IMR-90 (cell line): ENCODE data around the gene CDC7. TPM values are rescaled to one million over a fixed set of nuclear protein-coding genes. Genes with fewer than 3 reads are reported as not detected.

Experiments used
- ATAC-seq: fragments of 200-7000 bp; cut with Tn5 transposase; 2 replicates; pipeline ENCODE4 v1.9.1; 2020; ENCODE audit warnings: low read depth, mild to moderate bottlenecking, moderate library complexity
- BruUV-seq: library from RNA; stranded (reverse); fragments of 400-500 nt; replicated peaks from 2 replicates; lab custom pipeline; 2021; lab: Mats Ljungman, UMichigan
- CTCF ChIA-PET: fragments of 300-600 bp; formaldehyde crosslinking; extraction: SDS; loops from one replicate; lab custom pipeline; 2021; ENCODE audit warnings: antibody characterized with exemption; lab: Yijun Ruan, JAX
- POLR2A ChIA-PET: fragments of 300-600 bp; sonication (Branson Sonifier 250); formaldehyde crosslinking; loops from one replicate; lab custom pipeline; 2022; ENCODE audit warnings: antibody characterized with exemption; ENCODE audit not compliant: unreplicated experiment; lab: Charles Lee
- DNase-seq: peaks from one replicate; pipeline ENCODE4 v3.0.0; 2013
- H2AFZ ChIP-seq: replicated peaks from 2 replicates; pipeline ENCODE3; 2013; ENCODE audit warnings: low read length, mild to moderate bottlenecking; ENCODE audit not compliant: poor library complexity
- H2AK5ac ChIP-seq: 2 replicates; pipeline ENCODE4 v1.6.1; 2013; ENCODE audit warnings: low read depth, low read length, inconsistent platforms
- H2AK9ac ChIP-seq: replicated peaks from 2 replicates; pipeline ENCODE3; 2013; ENCODE audit warnings: mild to moderate bottlenecking, low read depth, low read length, moderate library complexity; ENCODE audit not compliant: poor library complexity
- H2BK120ac ChIP-seq: 2 replicates; pipeline ENCODE4 v1.6.1; 2013; ENCODE audit warnings: low read depth, low read length, inconsistent platforms
- H2BK15ac ChIP-seq: 3 replicates; pipeline ENCODE4 v1.6.1; 2013; ENCODE audit warnings: low read depth, low read length, inconsistent platforms
- H2BK20ac ChIP-seq: 2 replicates; pipeline ENCODE4 v1.6.1; 2013; ENCODE audit warnings: low read depth, mild to moderate bottlenecking, inconsistent platforms, low read length, moderate library complexity
- H2BK5ac ChIP-seq: 2 replicates; pipeline ENCODE4 v1.6.1; 2013; ENCODE audit warnings: mild to moderate bottlenecking, low read depth, low read length, inconsistent platforms; ENCODE audit not compliant: poor library complexity, severe bottlenecking
- H3K14ac ChIP-seq: replicated peaks from 2 replicates; pipeline ENCODE4 v1.6.1; 2013; ENCODE audit warnings: low read depth, low read length, inconsistent platforms
- H3K18ac ChIP-seq: 2 replicates; pipeline ENCODE4 v1.6.1; 2013; ENCODE audit warnings: low read depth, low read length, control low read depth
- H3K23ac ChIP-seq: 2 replicates; pipeline ENCODE4 v1.6.1; 2013; ENCODE audit warnings: low read depth, low read length, inconsistent platforms
- H3K27ac ChIP-seq: 2 replicates; pipeline ENCODE4 v1.5.1; 2013; ENCODE audit warnings: mild to moderate bottlenecking, control low read depth, low read length; ENCODE audit not compliant: insufficient read depth
- H3K27me3 ChIP-seq: 2 replicates; pipeline ENCODE4 v1.6.1; 2013; ENCODE audit warnings: low read length; ENCODE audit not compliant: control insufficient read depth, insufficient read depth
- H3K36me3 ChIP-seq: 2 replicates; pipeline ENCODE4 v1.6.1; 2013; ENCODE audit warnings: low read length, mixed read lengths; ENCODE audit not compliant: control insufficient read depth, insufficient read depth
- H3K4ac ChIP-seq: 2 replicates; pipeline ENCODE4 v1.6.1; 2013; ENCODE audit warnings: low read depth, low read length, inconsistent platforms
- H3K4me1 ChIP-seq: 2 replicates; pipeline ENCODE4 v1.6.1; 2013; ENCODE audit warnings: low read length, mixed read lengths; ENCODE audit not compliant: control insufficient read depth, insufficient read depth
- H3K4me2 ChIP-seq: 2 replicates; pipeline ENCODE4 v1.6.1; 2013; ENCODE audit warnings: low read depth, mild to moderate bottlenecking, control low read depth, low read length, moderate library complexity
- H3K4me3 ChIP-seq: 2 replicates; pipeline ENCODE4 v1.5.1; 2013; ENCODE audit warnings: low read depth, mild to moderate bottlenecking, control low read depth, low read length, moderate library complexity; ENCODE audit not compliant: insufficient read depth
- H3K56ac ChIP-seq: 2 replicates; pipeline ENCODE4 v1.6.1; 2013; ENCODE audit warnings: low read length, inconsistent platforms; ENCODE audit not compliant: insufficient read depth; ENCODE audit errors: extremely low read depth
- H3K79me1 ChIP-seq, 2 experiments: 2 replicates each; pipeline ENCODE4 v1.6.1; 2013; ENCODE audit warnings: low read length in 2 of 2, inconsistent platforms in 1 of 2, low read depth in 1 of 2
- H3K9ac ChIP-seq: 2 replicates; pipeline ENCODE4 v1.6.1; 2013; ENCODE audit warnings: low read depth, low read length, control low read depth
- H3K9me1 ChIP-seq: 2 replicates; pipeline ENCODE4 v1.6.1; 2013; ENCODE audit warnings: low read length, inconsistent platforms; ENCODE audit not compliant: insufficient read depth
- H3K9me3 ChIP-seq: 2 replicates; pipeline ENCODE4 v1.6.1; 2013; ENCODE audit warnings: low read length; ENCODE audit not compliant: control insufficient read depth, insufficient read depth
- H4K20me1 ChIP-seq: 2 replicates; pipeline ENCODE4 v1.6.1; 2013; ENCODE audit warnings: low read length, inconsistent platforms; ENCODE audit not compliant: insufficient read depth
- H4K5ac ChIP-seq: 2 replicates; pipeline ENCODE4 v1.6.1; 2013; ENCODE audit warnings: mild to moderate bottlenecking, low read depth, low read length, control low read depth
- H4K8ac ChIP-seq, 2 experiments: 2 replicates each; pipeline ENCODE4 v1.6.1; 2013; ENCODE audit warnings: low read depth in 2 of 2, low read length in 2 of 2, control low read depth in 1 of 2, inconsistent platforms in 1 of 2
- H4K91ac ChIP-seq: 2 replicates; pipeline ENCODE4 v1.6.1; 2013; ENCODE audit warnings: low read depth, low read length, inconsistent platforms; ENCODE audit not compliant: insufficient read depth
- BHLHE40 ChIP-seq: fragments of 150-350 bp; IDR thresholded peaks from 2 replicates; pipeline ENCODE4 v1.6.1; 2016; ENCODE audit warnings: mild to moderate bottlenecking, low read depth, low read length
- CEBPB ChIP-seq: IDR thresholded peaks from 2 replicates; pipeline ENCODE4 v1.6.1; 2012; ENCODE audit warnings: low read depth, low read length, improper control_type of control experiment
- FOS ChIP-seq: fragments of 150-350 bp; IDR thresholded peaks from 2 replicates; pipeline ENCODE4 v1.6.1; 2016; ENCODE audit warnings: low read depth, low read length
- MAFK ChIP-seq: IDR thresholded peaks from 2 replicates; pipeline ENCODE4 v1.6.1; 2012; ENCODE audit warnings: low read depth, low read length, improper control_type of control experiment
- MAZ ChIP-seq: IDR thresholded peaks from 2 replicates; pipeline ENCODE4 v1.6.1; 2012; ENCODE audit warnings: low read depth, mild to moderate bottlenecking, low read length, improper control_type of control experiment, moderate library complexity, borderline replicate concordance
- MXI1 ChIP-seq: IDR thresholded peaks from 2 replicates; pipeline ENCODE4 v1.6.1; 2012; ENCODE audit warnings: low read depth, mild to moderate bottlenecking, low read length, moderate library complexity, borderline replicate concordance
- NFE2L2 ChIP-seq: fragments of 150-350 bp; IDR thresholded peaks from 2 replicates; pipeline ENCODE4 v1.6.1; 2016; ENCODE audit warnings: low read depth, mild to moderate bottlenecking, low read length
- POLR2A ChIP-seq: IDR thresholded peaks from 2 replicates; pipeline ENCODE4 v1.6.1; 2012; ENCODE audit warnings: mild to moderate bottlenecking, low read depth, low read length
- RCOR1 ChIP-seq: IDR thresholded peaks from 2 replicates; pipeline ENCODE4 v1.6.1; 2012; ENCODE audit warnings: mild to moderate bottlenecking, low read length, improper control_type of control experiment; ENCODE audit not compliant: insufficient replicate concordance
- RFX5 ChIP-seq: IDR thresholded peaks from 2 replicates; pipeline ENCODE4 v1.8.0; 2012; ENCODE audit warnings: low read depth, mild to moderate bottlenecking, low read length, moderate library complexity
- WGBS, 2 experiments: methylation state at CpG; one replicate each; pipeline versions ENCODE4 v1.1.5 to v1.1.7; 2013; ENCODE audit warnings: missing lambda C conversion rate in 2 of 2; ENCODE audit not compliant: insufficient read length in 1 of 2; ENCODE audit errors: extremely low coverage in 2 of 2; 5-methylcytosine and 5-hydroxymethylcytosine counted together
- dilution Hi-C: fragments of 300-500 bp; cut with HindIII; formaldehyde crosslinking; loops from one replicate; pipeline ENCODE4 v1.14.3; 2018; ENCODE audit warnings: low sequenced_read_pairs; ENCODE audit not compliant: unreplicated experiment
- in situ Hi-C: fragments of 300-500 bp; cut with MboI; formaldehyde crosslinking; loops from 3 replicates; pipeline ENCODE4 v1.14.3; 2019; ENCODE audit warnings: low sequenced_read_pairs, inconsistent platforms, mixed read lengths
- intact Hi-C: fragments of 100-400 bp; cut with micrococcal nuclease; formaldehyde crosslinking; loops from 2 replicates; pipeline ENCODE4 v1.10.0; 2022
- polyA plus RNA-seq, 3 experiments: library from polyadenylated mRNA; depleted of rRNA; stranded (reverse); fragments of >200 nt; gene quantifications; 2 replicates each; pipeline ENCODE4 v1.2.3, GENCODE V29; 2012; ENCODE audit warnings: low replicate concordance in 1 of 3
- total RNA-seq: library from RNA; depleted of rRNA; stranded (reverse); fragments of >200 nt; gene quantifications from 2 replicates; pipeline ENCODE4 v1.2.3, GENCODE V29; 2012
- TF ChIP-seq, protein P1 (sequence below): fragments of 150-350 bp; IDR thresholded peaks from 2 replicates; pipeline ENCODE4 v1.6.1; 2017; ENCODE audit warnings: mild to moderate bottlenecking, antibody characterized with exemption, low read length, low read depth

The CDC7 gene
- total and polyA plus RNA-seq, 2 of the 4 experiments (the other 2 are of a cell fraction), result 4.3 to 4.7 TPM

GRCh38 chr1:91555074-91555730 lies 54.6 kb downstream of the CDC7 start (continued):
- TF ChIP-seq CEBPB, result no peak
- TF ChIP-seq RCOR1, result no peak
- TF ChIP-seq POLR2A, result no peak

DNA sequence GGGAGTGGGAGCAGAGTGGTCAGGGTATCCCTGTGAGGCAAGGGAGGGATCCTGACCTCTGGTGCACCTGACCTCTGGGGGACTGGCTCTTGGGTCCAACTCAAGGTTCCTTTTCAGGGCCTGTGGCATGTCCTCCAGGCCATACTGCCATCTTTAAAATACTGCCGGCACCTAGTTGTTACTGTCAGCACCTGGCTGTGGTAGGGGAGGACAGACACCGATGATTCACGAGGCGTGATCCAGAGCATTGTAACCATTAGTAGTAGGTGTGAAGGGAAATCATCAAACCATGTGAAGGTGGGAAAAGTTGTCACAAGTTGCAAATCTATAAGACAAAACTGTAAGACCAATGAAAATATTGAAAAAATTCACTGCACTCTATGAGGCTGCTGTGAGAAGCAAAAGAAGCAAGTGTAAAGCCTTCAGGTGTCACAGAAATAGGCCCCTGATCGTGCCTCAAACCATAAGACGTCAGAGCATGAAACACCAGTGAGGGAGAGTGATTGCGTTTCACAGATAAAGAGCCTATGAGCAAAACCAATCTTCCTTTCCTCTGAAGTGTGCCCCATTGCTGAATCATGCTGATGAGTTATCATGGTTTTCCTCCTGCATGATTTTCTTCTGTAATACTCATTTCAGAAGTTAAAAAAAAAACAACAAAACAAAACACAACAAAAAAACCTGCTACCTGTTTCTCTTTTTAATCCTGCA lies 55.3 kb downstream of the CDC7 start:
- Histone ChIP-seq H2BK5ac (peak overlapping the region; percentile 72), H3K36me3 (no peaks in the 10 kb centered on the region), H4K91ac (peak overlapping the region; percentile 65; the same call in 1 of the 2 replicates), H3K14ac (peak overlapping the region; percentile 67), H2BK15ac (peak overlapping the region; percentile 56; the same call in 2 of the 3 replicates), H4K5ac (peak overlapping the region; percentile 61; the same call in 1 of the 2 replicates), H3K4me3 (no peak overlapping the region), H3K18ac (peak overlapping the region; percentile 67; the same call in 1 of the 2 replicates), H4K20me1 (no peaks in the 10 kb centered on the region), H2AK5ac (peak overlapping the region; percentile 63), H2BK120ac (peak overlapping the region; percentile 75), H3K4me2 (no peak overlapping the region), H2BK20ac (peak overlapping the region; percentile 84; the same call in 1 of the 2 replicates), H3K79me1 (no peaks in the 10 kb centered on the region), H3K56ac (no peak overlapping the region), H2AFZ (peak overlapping the region; percentile 71), H2AK9ac (peak overlapping the region; percentile 19), H3K4ac (peak overlapping the region; percentile 73), H3K9me1 (peaks cover 20% of the 10 kb centered on the region), H4K8ac (peak overlapping the region; percentile 48 to 75; a peak in 3 of 4 replicates), H3K27me3 (no peaks in the 10 kb centered on the region), H3K23ac (no peak overlapping the region), H3K27ac (peak overlapping the region; percentile 19; the same call in 1 of the 2 replicates), H3K4me1 (peaks cover 16% of the 10 kb centered on the region), H3K9me3 (no peaks in the 10 kb centered on the region), H3K9ac (no peak overlapping the region)
- ChIA-PET CTCF (interaction anchor here (0.8 to 0.9 kb wide), 3 partner anchors 19 to 26 kb away, joined by 3 read pairs; no protein-coding TSS in a partner anchor), POLR2A (interaction anchor here (0.6 kb wide), 1 partner anchor 19 kb away, joined by 3 read pairs; no protein-coding TSS in a partner anchor)
- no CpG with 5 or more reads among the region's 7 CpGs for WGBS, 2 experiments
- ATAC-seq (peak; percentile 67), DNase-seq (peak; percentile 98)
- BruUV-seq, result no TSS peak
- TF ChIP-seq CEBPB (peak; percentile 80), RFX5 (no peak), MAZ (peak; percentile 25; the same call in 1 of the 2 replicates), MXI1 (no peak), MAFK (peak; percentile 70), FOS (peak; percentile 65), NFE2L2 (peak; percentile 96), BHLHE40 (peak; percentile 88)
- TF ChIP-seq, protein P1, sequence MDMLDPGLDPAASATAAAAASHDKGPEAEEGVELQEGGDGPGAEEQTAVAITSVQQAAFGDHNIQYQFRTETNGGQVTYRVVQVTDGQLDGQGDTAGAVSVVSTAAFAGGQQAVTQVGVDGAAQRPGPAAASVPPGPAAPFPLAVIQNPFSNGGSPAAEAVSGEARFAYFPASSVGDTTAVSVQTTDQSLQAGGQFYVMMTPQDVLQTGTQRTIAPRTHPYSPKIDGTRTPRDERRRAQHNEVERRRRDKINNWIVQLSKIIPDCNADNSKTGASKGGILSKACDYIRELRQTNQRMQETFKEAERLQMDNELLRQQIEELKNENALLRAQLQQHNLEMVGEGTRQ, result no peak
- in situ Hi-C loops (no loop called here), dilution Hi-C loops (no loop called here), intact Hi-C loops (no loop called here)
